OCI-LY3 (cell line): ENCODE results near the gene PRKCI.
"Not testable (repeated sequence)": the region's sequence is repeated elsewhere in the genome, so short reads cannot be mapped to it uniquely, and the experiment has no call there.

ENCODE experiments used
- H2AFZ ChIP-seq: fragments of 200-600, 300-600 bp; shearing (Covaris generic); 2 replicates; pipeline ENCODE4 v1.6.0; 2014; ENCODE audit warnings: antibody characterized with exemption, low read depth, low read length
- H3K27ac ChIP-seq: fragments of 200-600, 300-600 bp; sonication (generic); 2 replicates; pipeline ENCODE4 v1.5.1; 2014; ENCODE audit warnings: mild to moderate bottlenecking, low read length, moderate library complexity, mixed read lengths
- H3K27me3 ChIP-seq: fragments of 200-600, 300-600 bp; sonication (generic); 2 replicates; pipeline ENCODE4 v1.6.1; 2014; ENCODE audit warnings: low read depth, low read length, mixed read lengths
- H3K36me3 ChIP-seq: fragments of 200-600, 300-600 bp; sonication (generic); replicated peaks from 2 replicates; pipeline ENCODE3; 2014; ENCODE audit warnings: low read depth, low read length, mixed read lengths
- H3K4me1 ChIP-seq: fragments of 300-600, 200-600 bp; sonication (generic); 2 replicates; pipeline ENCODE4 v1.6.1; 2014; ENCODE audit warnings: low read length, mixed read lengths
- H3K4me2 ChIP-seq: fragments of 200-600, 300-600 bp; sonication (generic); 2 replicates; pipeline ENCODE4 v1.6.1; 2014; ENCODE audit warnings: low read length, mixed read lengths
- H3K4me3 ChIP-seq: fragments of 300-600, 200-600 bp; sonication (generic); 2 replicates; pipeline ENCODE4 v1.5.1; 2014; ENCODE audit warnings: antibody characterized with exemption, mild to moderate bottlenecking, low read length, moderate library complexity
- H3K79me2 ChIP-seq: fragments of 300-600, 200-600 bp; shearing (Covaris generic); 2 replicates; pipeline ENCODE4 v1.6.1; 2014; ENCODE audit warnings: mild to moderate bottlenecking, low read length, mixed read lengths
- H3K9ac ChIP-seq: fragments of 300-600, 200-600 bp; shearing (Covaris generic); 2 replicates; pipeline ENCODE4 v1.6.0; 2014; ENCODE audit warnings: mild to moderate bottlenecking, low read length, moderate library complexity
- H3K9me3 ChIP-seq: fragments of 200-600, 300-600 bp; shearing (Covaris generic); 2 replicates; pipeline ENCODE4 v1.6.1; 2014; ENCODE audit warnings: low read length, mixed read lengths; ENCODE audit not compliant: insufficient read depth
- H4K20me1 ChIP-seq: fragments of 200-600, 300-600 bp; sonication (generic); 2 replicates; pipeline ENCODE4 v1.6.1; 2016; ENCODE audit warnings: low read length, mixed read lengths; ENCODE audit not compliant: insufficient read depth
- CTCF ChIP-seq: fragments of 200-600, 300-600 bp; sonication (generic); IDR thresholded peaks from 2 replicates; pipeline ENCODE4 v1.5.1; 2014; ENCODE audit warnings: antibody characterized with exemption, low read length, low read depth
- EZH2phosphoT487 ChIP-seq: fragments of 200-600 bp; shearing (Covaris generic); IDR thresholded peaks from 2 replicates; pipeline ENCODE4 v1.6.1; 2018; ENCODE audit warnings: antibody characterized with exemption, mixed run types, low read depth

The PRKCI gene

GRCh38 chr3:170330366-170330765, 108.1 kb downstream of the PRKCI start:
- no peaks in the 10 kb centered on the region for H3K79me2 ChIP-seq
- H3K27ac ChIP-seq: no peak overlapping the region
- H4K20me1 ChIP-seq: no peaks in the 10 kb centered on the region
- H3K4me3 ChIP-seq: no peak overlapping the region
- H3K27me3 ChIP-seq: no peaks in the 10 kb centered on the region
- no peak for TF ChIP-seq EZH2phosphoT487
- no peak for TF ChIP-seq CTCF
- 0 out of 2 replicates have a peak overlapping the region, but pooled peaks have one; percentile 28 for H3K4me2 ChIP-seq
- no peaks in the 10 kb centered on the region for H3K36me3 ChIP-seq
- H2AFZ ChIP-seq: peak overlapping the region; percentile 83; the same call in 1 of the 2 replicates
- H3K9ac ChIP-seq: no peak overlapping the region
- H3K9me3 ChIP-seq: 0 out of 2 replicates have a peak, but pooled peaks cover 6% of the 10 kb centered on the region
- H3K4me1 ChIP-seq: peaks cover 5% of the 10 kb centered on the region

GRCh38 chr3:170331143-170331542, 108.9 kb downstream of the PRKCI start:
- Histone ChIP-seq H3K36me3 (no peaks in the 10 kb centered on the region), H2AFZ (no peak overlapping the region), H3K4me2 (no peak overlapping the region), H3K27ac (no peak overlapping the region), H4K20me1 (no peaks in the 10 kb centered on the region), H3K9ac (no peak overlapping the region), H3K27me3 (no peaks in the 10 kb centered on the region), H3K79me2 (no peaks in the 10 kb centered on the region), H3K4me1 (peaks cover 5% of the 10 kb centered on the region), H3K4me3 (no peak overlapping the region), H3K9me3 (0 out of 2 replicates have a peak, but pooled peaks cover 6% of the 10 kb centered on the region)
- no peak for TF ChIP-seq EZH2phosphoT487
- no peak for TF ChIP-seq CTCF

GRCh38 chr3:170337420-170337819, 115.2 kb downstream of the PRKCI start:
- Histone ChIP-seq H3K79me2 (no peaks in the 10 kb centered on the region), H3K4me3 (no peak overlapping the region), H3K9me3 (peaks cover 20% of the 10 kb centered on the region)

GRCh38 chr3:170338690-170339340, 116.6 kb downstream of the PRKCI start:
- no peaks in the 10 kb centered on the region for H3K4me1 ChIP-seq
- H3K27me3 ChIP-seq: no peaks in the 10 kb centered on the region
- H3K9me3 ChIP-seq: peaks cover 20% of the 10 kb centered on the region
- H3K9ac ChIP-seq: no peak overlapping the region
- no peak overlapping the region for H3K4me3 ChIP-seq
- H3K79me2 ChIP-seq: no peaks in the 10 kb centered on the region
- H4K20me1 ChIP-seq: no peaks in the 10 kb centered on the region
- H3K36me3 ChIP-seq: peaks cover 4% of the 10 kb centered on the region
- no peak overlapping the region for H3K4me2 ChIP-seq
- no peak overlapping the region for H3K27ac ChIP-seq
- H2AFZ ChIP-seq: no peak overlapping the region
- TF ChIP-seq CTCF (no peak), EZH2phosphoT487 (no peak)

More at GRCh38 chr3:170337420-170337819, 115.2 kb downstream of the PRKCI start:
- H3K9ac ChIP-seq: no peak overlapping the region
- no peak overlapping the region for H3K27ac ChIP-seq
- no peak overlapping the region for H2AFZ ChIP-seq
- H3K4me1 ChIP-seq: no peaks in the 10 kb centered on the region
- peaks cover 4% of the 10 kb centered on the region for H3K36me3 ChIP-seq
- no peaks in the 10 kb centered on the region for H3K27me3 ChIP-seq
- TF ChIP-seq CTCF (no peak), EZH2phosphoT487 (no peak)
- no peak overlapping the region for H3K4me2 ChIP-seq
- H4K20me1 ChIP-seq: no peaks in the 10 kb centered on the region

GRCh38 chr3:170342273-170342672, 120.0 kb downstream of the PRKCI start:
- H3K36me3 ChIP-seq, H3K9ac ChIP-seq, H3K4me2 ChIP-seq, H3K79me2 ChIP-seq, H3K27me3 ChIP-seq, H4K20me1 ChIP-seq, H2AFZ ChIP-seq, H3K27ac ChIP-seq, H3K4me3 ChIP-seq: not testable (repeated sequence)
- Histone ChIP-seq H3K4me1 (peaks cover 16% of the 10 kb centered on the region), H3K9me3 (peaks cover 16% of the 10 kb centered on the region)

GRCh38 chr3:170343859-170344258, 121.6 kb downstream of the PRKCI start:
- not testable (repeated sequence) for H3K36me3 ChIP-seq, H3K9ac ChIP-seq, H3K9me3 ChIP-seq, H3K4me3 ChIP-seq, H4K20me1 ChIP-seq, H3K27ac ChIP-seq, H3K4me2 ChIP-seq, H3K27me3 ChIP-seq, H2AFZ ChIP-seq, H3K79me2 ChIP-seq
- peaks cover 32% of the 10 kb centered on the region for H3K4me1 ChIP-seq
